CD14-positive monocyte (primary cell): ENCODE measurements around the gene TRIM44. TPM values are rescaled to one million over a fixed set of nuclear protein-coding genes. Genes with fewer than 3 reads are reported as not detected.

Experiments
- DNase-seq, 3 donors: peaks; one replicate each; pipeline ENCODE4 v3.0.0-alpha.2; 2011 to 2022
- H2AFZ ChIP-seq: 2 replicates; pipeline ENCODE4 v1.6.0; 2012; ENCODE audit warnings: mild to moderate bottlenecking, low read depth, low read length, inconsistent platforms; ENCODE audit not compliant: insufficient read depth, poor library complexity, severe bottlenecking
- H3K27ac ChIP-seq, 2 donors: 1 replicate in 1 of 2; 2 replicates in 1 of 2; pipeline ENCODE4 v1.5.1; 2012 to 2013; ENCODE audit warnings: low read length in 2 of 2, control low read depth in 1 of 2, inconsistent platforms in 1 of 2, low read depth in 1 of 2, mild to moderate bottlenecking in 1 of 2
- H3K27me3 ChIP-seq, 2 donors: one replicate each; pipeline versions ENCODE4 v1.6.0 to v1.6.1; 2011 to 2013; ENCODE audit warnings: low read length in 2 of 2; ENCODE audit not compliant: control insufficient read depth in 2 of 2, insufficient read depth in 2 of 2
- H3K36me3 ChIP-seq, 2 donors: replicated peaks in 1 of 2; 1 replicate in 1 of 2; 2 replicates in 1 of 2; pipeline versions ENCODE4 v1.5.1 to v1.6.1; 2012 to 2013; ENCODE audit warnings: low read length in 2 of 2, control low read depth in 1 of 2, inconsistent platforms in 1 of 2, mild to moderate bottlenecking in 1 of 2; ENCODE audit not compliant: insufficient read depth in 2 of 2, control insufficient read depth in 1 of 2
- H3K4me1 ChIP-seq, 2 donors: 1 replicate in 1 of 2; 2 replicates in 1 of 2; pipeline versions ENCODE4 v1.5.1 to v1.6.1; 2012 to 2013; ENCODE audit warnings: low read length in 2 of 2, control low read depth in 1 of 2, inconsistent platforms in 1 of 2, mild to moderate bottlenecking in 1 of 2, moderate library complexity in 1 of 2; ENCODE audit not compliant: insufficient read depth in 2 of 2, control insufficient read depth in 1 of 2
- H3K4me2 ChIP-seq: replicated peaks from 2 replicates; pipeline ENCODE3; 2012; ENCODE audit warnings: low read length, moderate library complexity, mild to moderate bottlenecking; ENCODE audit not compliant: poor library complexity, severe bottlenecking; ENCODE audit errors: extremely low read depth
- H3K4me3 ChIP-seq, 3 experiments: fragments of 200-600 bp in 1 of 3; sonication (generic) in 1 of 3; replicated peaks in 1 of 3; 1 replicate in 2 of 3; 2 replicates in 1 of 3; pipeline ENCODE4 v1.5.1; 2011 to 2013; ENCODE audit warnings: low read length in 3 of 3, mild to moderate bottlenecking in 3 of 3, control low read depth in 2 of 3, low read depth in 2 of 3, inconsistent platforms in 1 of 3, moderate library complexity in 1 of 3
- H3K79me2 ChIP-seq: 2 replicates; pipeline ENCODE4 v1.6.0; 2012; ENCODE audit warnings: mild to moderate bottlenecking, control low read depth, inconsistent platforms, low read length, moderate library complexity; ENCODE audit not compliant: insufficient read depth
- H3K9ac ChIP-seq: 2 replicates; pipeline ENCODE4 v1.6.0; 2017; ENCODE audit warnings: low read length, mild to moderate bottlenecking; ENCODE audit not compliant: insufficient read depth, poor library complexity, severe bottlenecking
- H3K9me3 ChIP-seq, 2 donors: replicated peaks in 1 of 2; 1 replicate in 1 of 2; 2 replicates in 1 of 2; pipeline versions ENCODE4 v1.5.1 to v1.6.1; 2012 to 2013; ENCODE audit warnings: low read length in 2 of 2, control low read depth in 1 of 2; ENCODE audit not compliant: control insufficient read depth in 1 of 2, insufficient read depth in 1 of 2
- H4K20me1 ChIP-seq: 2 replicates; pipeline ENCODE4 v1.6.0; 2012; ENCODE audit warnings: mild to moderate bottlenecking, low read length, control low read depth, moderate library complexity; ENCODE audit not compliant: insufficient read depth
- H3K27ac Mint-ChIP-seq, 7 donors: one replicate each; pipeline ENCODE4 v1.8.0; 2020; ENCODE audit warnings: mild to moderate bottlenecking in 7 of 7, mixed read lengths in 7 of 7, moderate library complexity in 6 of 7, inconsistent platforms in 2 of 7
- H3K27me3 Mint-ChIP-seq, 3 donors: one replicate each; pipeline ENCODE4 v1.8.0; 2021 to 2022; ENCODE audit warnings: low read depth in 3 of 3, mild to moderate bottlenecking in 3 of 3, mixed read lengths in 3 of 3, moderate library complexity in 3 of 3, inconsistent platforms in 1 of 3
- H3K36me3 Mint-ChIP-seq, 2 donors: one replicate each; pipeline ENCODE4 v1.8.0; 2020; ENCODE audit warnings: mixed read lengths in 2 of 2, inconsistent platforms in 1 of 2, mild to moderate bottlenecking in 1 of 2
- H3K4me1 Mint-ChIP-seq: one replicate; pipeline ENCODE4 v1.8.0; 2020; ENCODE audit warnings: mild to moderate bottlenecking, mixed read lengths
- H3K4me3 Mint-ChIP-seq, 2 donors: one replicate each; pipeline ENCODE4 v1.8.0; 2020; ENCODE audit warnings: mild to moderate bottlenecking in 2 of 2, mixed read lengths in 2 of 2, moderate library complexity in 1 of 2
- H3K9me3 Mint-ChIP-seq, 7 donors: one replicate each; pipeline ENCODE4 v1.8.0; 2020 to 2022; ENCODE audit warnings: mixed read lengths in 7 of 7, mild to moderate bottlenecking in 6 of 7, moderate library complexity in 6 of 7, inconsistent platforms in 2 of 7
- WGBS: methylation state at CpG from one replicate; pipeline ENCODE4 v1.1.5; 2013; ENCODE audit warnings: missing lambda C conversion rate; ENCODE audit not compliant: insufficient coverage; 5-methylcytosine and 5-hydroxymethylcytosine counted together
- intact Hi-C, 2 donors: fragments of 100-400 bp; cut with micrococcal nuclease; formaldehyde crosslinking; loops; one replicate each; pipeline versions ENCODE4 v1.15.0 to v1.15.1; 2023
- polyA plus RNA-seq, 3 donors: library from polyadenylated mRNA; depleted of rRNA in 1 of 3; unstranded in 2 of 3; stranded (reverse) in 1 of 3; fragments of 300-500 nt in 2 of 3; fragments of >200 nt in 1 of 3; fragmentation: Illumina TruSeq in 2 of 3; gene quantifications; 1 replicate in 2 of 3; 2 replicates in 1 of 3; pipeline ENCODE4 v1.2.3, GENCODE V29; 2012 to 2021
- TF ChIP-seq, protein P1 (sequence below): fragments of 200-600 bp; IDR thresholded peaks from one replicate; pipeline ENCODE4 v1.8.0; 2022; ENCODE audit warnings: antibody characterized with exemption, mild to moderate bottlenecking

The TRIM44 gene
- polyA plus RNA-seq, 3 donors = 25.3 to 47.1 (median 45.9) TPM

DNA sequence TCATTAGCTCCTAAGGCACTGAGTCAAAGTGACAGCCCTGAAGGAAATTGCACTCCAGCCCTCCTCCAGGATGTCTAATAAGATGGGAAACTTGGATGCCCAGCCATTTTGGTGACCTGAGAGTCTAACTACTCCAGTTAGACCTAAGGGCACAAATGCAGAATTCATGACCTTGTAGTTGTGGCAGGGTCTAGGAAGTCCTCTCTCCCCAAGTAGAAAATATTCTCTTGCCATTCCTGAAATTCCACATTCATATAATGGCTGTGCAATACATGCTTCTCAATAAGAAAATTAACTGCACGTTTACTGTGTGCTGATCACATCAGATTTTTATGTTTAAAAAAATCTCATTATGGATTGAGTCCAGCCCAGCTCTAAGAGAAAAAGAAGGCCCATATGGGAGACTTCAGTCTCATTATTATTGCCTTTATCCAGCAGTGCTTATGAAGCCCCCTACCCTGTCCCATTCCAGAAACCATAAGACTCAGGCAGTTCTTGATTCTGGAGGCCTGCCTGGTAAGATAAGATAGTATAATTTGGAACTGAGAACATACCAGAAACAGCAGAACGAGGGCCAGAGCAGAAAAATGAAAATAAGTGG is 147.6 kb downstream of the TRIM44 start:
- Histone ChIP-seq H3K79me2 (no peaks in the 10 kb centered on the region), H3K4me2 (no peak overlapping the region), H3K9ac (no peak overlapping the region), H3K9me3 (no peaks in the 10 kb centered on the region), H2AFZ (no peak overlapping the region), H3K4me1 (no peaks in the 10 kb centered on the region), H3K36me3 (peaks cover 9 to 52% of the 10 kb centered on the region in 2 donors), H3K27ac (no peak overlapping the region), H4K20me1 (peaks cover 4% of the 10 kb centered on the region), H3K4me3 (no peak overlapping the region), H3K27me3 (no peaks in the 10 kb centered on the region)
- Mint-ChIP-seq H3K27ac (no peak overlapping the region), H3K36me3 (peaks cover 29 to 31% of the 10 kb centered on the region in 2 donors), H3K9me3 (no peaks in the 10 kb centered on the region), H3K4me3 (no peak overlapping the region), H3K4me1 (peaks cover 3% of the 10 kb centered on the region), H3K27me3 (no peaks in the 10 kb centered on the region)
- TF ChIP-seq, protein P1, sequence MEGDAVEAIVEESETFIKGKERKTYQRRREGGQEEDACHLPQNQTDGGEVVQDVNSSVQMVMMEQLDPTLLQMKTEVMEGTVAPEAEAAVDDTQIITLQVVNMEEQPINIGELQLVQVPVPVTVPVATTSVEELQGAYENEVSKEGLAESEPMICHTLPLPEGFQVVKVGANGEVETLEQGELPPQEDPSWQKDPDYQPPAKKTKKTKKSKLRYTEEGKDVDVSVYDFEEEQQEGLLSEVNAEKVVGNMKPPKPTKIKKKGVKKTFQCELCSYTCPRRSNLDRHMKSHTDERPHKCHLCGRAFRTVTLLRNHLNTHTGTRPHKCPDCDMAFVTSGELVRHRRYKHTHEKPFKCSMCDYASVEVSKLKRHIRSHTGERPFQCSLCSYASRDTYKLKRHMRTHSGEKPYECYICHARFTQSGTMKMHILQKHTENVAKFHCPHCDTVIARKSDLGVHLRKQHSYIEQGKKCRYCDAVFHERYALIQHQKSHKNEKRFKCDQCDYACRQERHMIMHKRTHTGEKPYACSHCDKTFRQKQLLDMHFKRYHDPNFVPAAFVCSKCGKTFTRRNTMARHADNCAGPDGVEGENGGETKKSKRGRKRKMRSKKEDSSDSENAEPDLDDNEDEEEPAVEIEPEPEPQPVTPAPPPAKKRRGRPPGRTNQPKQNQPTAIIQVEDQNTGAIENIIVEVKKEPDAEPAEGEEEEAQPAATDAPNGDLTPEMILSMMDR = no peak
- WGBS = 100% methylated on average over 1 of the region's 2 CpGs
- intact Hi-C loops = loop anchor here in 1 of 2 donors (10.0 kb wide), 1 partner anchor 195 kb away; the partner anchor contains the start of gene FJX1
- DNase-seq = no peak

DNA sequence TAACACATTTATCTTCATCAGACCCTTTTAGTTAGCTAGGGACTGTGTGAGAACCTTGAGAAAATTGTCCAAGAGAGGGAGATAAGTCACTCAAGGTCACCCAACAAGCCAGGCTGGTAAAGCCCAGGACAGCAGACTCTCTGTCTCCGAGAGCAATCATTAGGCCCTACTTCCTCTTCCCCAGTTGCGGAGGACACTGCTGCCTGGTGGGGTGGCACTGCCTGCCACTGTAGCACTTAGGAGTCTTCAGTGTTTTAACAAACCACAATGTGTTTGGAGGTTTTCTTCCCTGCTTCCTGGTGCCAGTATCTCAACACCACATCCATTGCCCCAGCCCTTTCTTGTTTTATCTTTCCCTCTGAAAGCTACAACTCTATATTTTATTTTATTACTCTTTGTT is 149.2 kb downstream of the TRIM44 start:
- Histone ChIP-seq H3K9ac (no peak overlapping the region), H3K4me1 (no peaks in the 10 kb centered on the region), H3K4me2 (no peak overlapping the region), H3K27ac (no peak overlapping the region), H3K4me3 (no peak overlapping the region), H3K9me3 (no peaks in the 10 kb centered on the region), H3K79me2 (no peaks in the 10 kb centered on the region), H4K20me1 (no peaks in the 10 kb centered on the region), H3K36me3 (peaks cover 3 to 40% of the 10 kb centered on the region in 2 donors), H3K27me3 (no peaks in the 10 kb centered on the region), H2AFZ (no peak overlapping the region)
- Mint-ChIP-seq H3K4me1 (peaks cover 3% of the 10 kb centered on the region), H3K9me3 (no peaks in the 10 kb centered on the region), H3K27me3 (no peaks in the 10 kb centered on the region), H3K36me3 (peaks cover 26% of the 10 kb centered on the region in 2 donors), H3K27ac (peak overlapping the region in 1 of 7 donors; percentile 6), H3K4me3 (no peak overlapping the region)
- DNase-seq = peak in 1 of 3 donors; percentile 7
- intact Hi-C loops = loop anchor here in 1 of 2 donors (10.0 kb wide), 1 partner anchor 197 kb away; the partner anchor contains the start of gene FJX1
- TF ChIP-seq, protein P1 = no peak
- WGBS = no CpG with 5 or more reads among the region's 2 CpGs
